Renal cortex interstitium (tissue), 15 donors: ENCODE data around the gene TDRD7. TPM values are rescaled to one million over a fixed set of nuclear protein-coding genes. Genes with fewer than 3 reads are reported as not detected.

Experiments
- DNase-seq, 11 donors: peaks; one replicate each; pipeline ENCODE4 v3.0.0-alpha.2; 2013; ENCODE audit warnings: low read depth in 9 of 11, low spot score in 4 of 11; ENCODE audit errors: extremely low read depth in 1 of 11
- long read RNA-seq, 16 experiments: transcript quantifications; one replicate each; lab custom pipeline, GENCODE V29; 2026
- polyA plus RNA-seq, 3 donors: library from polyadenylated mRNA; unstranded; fragments of 120-200 nt; gene quantifications; one replicate each; pipeline ENCODE4 v1.2.1, GENCODE V29; 2013; ENCODE audit not compliant: insufficient read length in 3 of 3

Gene TDRD7, protein sequence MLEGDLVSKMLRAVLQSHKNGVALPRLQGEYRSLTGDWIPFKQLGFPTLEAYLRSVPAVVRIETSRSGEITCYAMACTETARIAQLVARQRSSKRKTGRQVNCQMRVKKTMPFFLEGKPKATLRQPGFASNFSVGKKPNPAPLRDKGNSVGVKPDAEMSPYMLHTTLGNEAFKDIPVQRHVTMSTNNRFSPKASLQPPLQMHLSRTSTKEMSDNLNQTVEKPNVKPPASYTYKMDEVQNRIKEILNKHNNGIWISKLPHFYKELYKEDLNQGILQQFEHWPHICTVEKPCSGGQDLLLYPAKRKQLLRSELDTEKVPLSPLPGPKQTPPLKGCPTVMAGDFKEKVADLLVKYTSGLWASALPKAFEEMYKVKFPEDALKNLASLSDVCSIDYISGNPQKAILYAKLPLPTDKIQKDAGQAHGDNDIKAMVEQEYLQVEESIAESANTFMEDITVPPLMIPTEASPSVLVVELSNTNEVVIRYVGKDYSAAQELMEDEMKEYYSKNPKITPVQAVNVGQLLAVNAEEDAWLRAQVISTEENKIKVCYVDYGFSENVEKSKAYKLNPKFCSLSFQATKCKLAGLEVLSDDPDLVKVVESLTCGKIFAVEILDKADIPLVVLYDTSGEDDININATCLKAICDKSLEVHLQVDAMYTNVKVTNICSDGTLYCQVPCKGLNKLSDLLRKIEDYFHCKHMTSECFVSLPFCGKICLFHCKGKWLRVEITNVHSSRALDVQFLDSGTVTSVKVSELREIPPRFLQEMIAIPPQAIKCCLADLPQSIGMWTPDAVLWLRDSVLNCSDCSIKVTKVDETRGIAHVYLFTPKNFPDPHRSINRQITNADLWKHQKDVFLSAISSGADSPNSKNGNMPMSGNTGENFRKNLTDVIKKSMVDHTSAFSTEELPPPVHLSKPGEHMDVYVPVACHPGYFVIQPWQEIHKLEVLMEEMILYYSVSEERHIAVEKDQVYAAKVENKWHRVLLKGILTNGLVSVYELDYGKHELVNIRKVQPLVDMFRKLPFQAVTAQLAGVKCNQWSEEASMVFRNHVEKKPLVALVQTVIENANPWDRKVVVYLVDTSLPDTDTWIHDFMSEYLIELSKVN
- 1 to 10 TPM; 7.1 to 8.0 (median 7.7) TPM for polyA plus RNA-seq
- long read RNA-seq, donor 1, partial matches to known transcripts: 7 of 9 reads
- long read RNA-seq, donor 1, other reads (novel, unspliced or antisense): 0 of 9 reads
- long read RNA-seq, donor 2: 0 reads
- long read RNA-seq, donor 3, partial matches to known transcripts: 10 of 13 reads
- long read RNA-seq, donor 3, other reads (novel, unspliced or antisense): 0 of 13 reads
- long read RNA-seq, donor 4, partial matches to known transcripts: 0 of 1 reads
- long read RNA-seq, donor 4, other reads (novel, unspliced or antisense): 0 of 1 reads
- long read RNA-seq, donor 5: 0 reads
- long read RNA-seq, donor 6: 0 reads
- long read RNA-seq, donor 7, partial matches to known transcripts: 6 of 9 reads
- long read RNA-seq, donor 7, other reads (novel, unspliced or antisense): 0 of 9 reads
- long read RNA-seq, donor 8, partial matches to known transcripts: 8 of 9 reads
- long read RNA-seq, donor 8, other reads (novel, unspliced or antisense): 0 of 9 reads
- long read RNA-seq, donor 9: 0 reads
- long read RNA-seq, donor 10: 0 reads
- long read RNA-seq, donor 11, partial matches to known transcripts: 5 of 5 reads
- long read RNA-seq, donor 11, other reads (novel, unspliced or antisense): 0 of 5 reads
- long read RNA-seq, donor 12: 0 reads
- long read RNA-seq, donor 13: 0 reads
- long read RNA-seq, donor 14, partial matches to known transcripts: 0 of 1 reads
- long read RNA-seq, donor 14, other reads (novel, unspliced or antisense): 0 of 1 reads
- long read RNA-seq, donor 15: 0 reads
- long read RNA-seq, donor 16, partial matches to known transcripts: 0 of 3 reads
- long read RNA-seq, donor 16, other reads (novel, unspliced or antisense): 0 of 3 reads

GRCh38 chr9:97411789-97412625 lies at the start of gene TDRD7:
Gene TDRD7, plus strand, starts transcription at chr9:97412096. Its CDS starts 16,370 bp downstream, at chr9:97428466.
- peak; percentile 57 to 77 (median 67) for DNase-seq

- no peak for DNase-seq
These were observed 48.9 kb upstream of the TDRD7 start for GRCh38 chr9:97362777-97363545.

DNA sequence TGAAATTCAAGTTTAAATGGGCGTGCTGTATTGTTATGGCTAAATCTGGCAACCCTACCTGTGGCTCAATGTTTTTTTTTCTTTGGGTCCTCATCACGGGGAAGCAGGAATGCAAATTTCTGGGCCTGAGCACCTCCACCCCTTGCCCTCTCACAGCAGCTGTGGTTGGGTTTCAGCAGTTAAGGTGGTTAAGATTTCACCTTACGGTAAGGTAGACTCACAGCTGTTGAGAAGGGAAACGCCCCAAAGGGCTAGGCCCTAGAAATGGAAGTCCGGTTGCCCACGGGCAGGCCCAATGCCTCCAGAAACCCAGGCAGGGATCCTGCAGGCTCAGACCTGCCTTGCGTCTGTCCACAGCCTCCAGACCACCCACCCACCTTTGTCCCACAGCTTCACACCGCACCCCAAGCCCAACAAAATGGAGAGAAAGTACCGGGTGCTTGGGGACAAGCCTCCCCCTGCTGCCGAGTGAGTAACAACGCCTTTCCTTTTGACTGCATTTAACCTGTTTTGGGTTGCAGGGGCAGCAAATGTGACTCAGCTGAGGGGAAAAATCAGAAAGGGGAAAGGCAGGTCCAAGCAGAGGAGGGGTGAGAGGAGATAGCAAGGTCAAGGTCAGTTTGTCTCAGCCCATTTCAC lies 48.1 kb upstream of the TDRD7 start:
- DNase-seq: no peak

GRCh38 chr9:97364769-97365490 lies 47.0 kb upstream of the TDRD7 start:
- no peak for DNase-seq

- DNase-seq: no peak
These were observed 46.3 kb upstream of the TDRD7 start for GRCh38 chr9:97365634-97366033.

DNA sequence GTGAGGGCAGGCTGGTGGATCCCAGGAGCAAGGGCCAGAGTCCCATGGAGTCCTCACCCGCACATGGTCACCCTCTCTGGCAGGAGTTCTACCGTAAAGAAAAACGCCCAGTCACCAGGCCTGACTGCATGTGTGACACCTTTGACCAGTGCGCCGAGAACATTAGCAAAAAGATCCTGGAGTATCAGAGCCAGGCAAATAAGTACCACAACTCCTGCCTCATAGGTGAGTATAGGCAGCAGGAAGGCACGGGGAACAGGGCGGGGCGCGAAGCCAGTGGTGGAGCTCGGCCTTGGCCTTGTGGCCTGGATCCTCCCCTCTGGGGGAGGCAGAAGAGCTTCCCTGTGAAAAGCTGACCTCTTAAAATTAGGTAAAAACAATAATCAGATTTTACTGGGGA lies 45.4 kb upstream of the TDRD7 start:
- no peak for DNase-seq

- DNase-seq: no peak
These were observed 45.0 kb upstream of the TDRD7 start for GRCh38 chr9:97366889-97367288.

- no peak for DNase-seq
These were observed 44.2 kb upstream of the TDRD7 start for GRCh38 chr9:97367729-97368128.

GRCh38 chr9:97368964-97369363 lies 42.9 kb upstream of the TDRD7 start:
- no peak for DNase-seq

DNA sequence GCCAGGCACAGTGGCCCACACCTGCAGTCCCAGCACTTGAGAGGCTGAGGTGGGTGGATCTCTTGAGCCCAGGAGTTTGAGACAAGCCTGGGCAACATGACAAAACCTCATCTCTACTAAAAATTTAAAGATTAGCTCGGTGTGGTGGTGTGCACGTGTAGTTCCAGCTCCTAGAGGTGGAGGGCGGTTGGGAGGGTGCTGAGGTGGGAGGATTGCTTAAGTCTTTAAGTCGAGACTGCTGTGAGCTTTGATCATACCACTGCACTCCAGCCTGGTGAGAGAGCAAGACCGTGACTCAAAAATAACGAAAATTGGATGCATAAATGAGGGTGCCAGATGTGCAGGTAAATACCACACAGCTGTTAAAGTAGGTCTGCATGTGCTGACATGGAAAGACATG lies 39.3 kb upstream of the TDRD7 start:
- DNase-seq: no peak

DNA sequence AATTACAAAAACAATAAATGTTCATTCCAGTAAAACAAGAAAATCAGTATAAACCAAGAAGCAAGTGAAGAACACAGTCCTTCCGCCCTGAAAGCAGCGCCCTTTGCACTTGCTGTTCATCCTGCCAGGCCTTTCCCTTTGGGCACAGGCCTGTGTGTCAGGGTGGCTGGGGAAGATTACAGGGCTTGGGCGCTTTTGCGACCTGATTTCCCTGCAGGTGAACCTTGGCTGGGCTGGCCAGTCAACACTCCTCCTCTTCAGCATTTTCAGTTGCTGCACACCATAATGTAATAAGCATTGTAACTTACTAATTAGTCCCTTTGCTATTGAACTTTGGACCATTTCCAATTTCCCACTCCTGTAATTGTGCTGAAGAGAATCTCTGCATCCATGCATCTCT lies 38.6 kb upstream of the TDRD7 start:
- no peak for DNase-seq

- DNase-seq: no peak
These were observed 37.1 kb upstream of the TDRD7 start for GRCh38 chr9:97374811-97375210.

DNA sequence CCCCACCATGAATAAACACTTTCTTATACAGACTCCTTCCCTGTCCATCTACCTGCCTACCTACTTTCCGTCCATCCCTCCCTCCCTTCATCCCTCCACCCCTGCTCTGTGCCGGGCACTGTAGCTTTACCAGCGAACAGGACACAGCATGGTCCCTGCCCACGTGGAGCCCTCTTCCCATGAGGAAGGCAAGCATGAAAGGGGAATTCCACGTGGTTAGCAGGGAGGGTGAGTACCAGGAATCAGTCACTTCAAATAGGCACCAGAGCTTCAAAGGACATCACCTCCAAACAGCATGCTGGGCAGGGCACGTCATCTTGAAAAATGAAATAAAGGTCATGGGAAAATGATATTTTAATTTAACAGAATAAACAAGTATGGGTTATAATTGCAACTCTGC lies 35.0 kb upstream of the TDRD7 start:
- no peak for DNase-seq

DNA sequence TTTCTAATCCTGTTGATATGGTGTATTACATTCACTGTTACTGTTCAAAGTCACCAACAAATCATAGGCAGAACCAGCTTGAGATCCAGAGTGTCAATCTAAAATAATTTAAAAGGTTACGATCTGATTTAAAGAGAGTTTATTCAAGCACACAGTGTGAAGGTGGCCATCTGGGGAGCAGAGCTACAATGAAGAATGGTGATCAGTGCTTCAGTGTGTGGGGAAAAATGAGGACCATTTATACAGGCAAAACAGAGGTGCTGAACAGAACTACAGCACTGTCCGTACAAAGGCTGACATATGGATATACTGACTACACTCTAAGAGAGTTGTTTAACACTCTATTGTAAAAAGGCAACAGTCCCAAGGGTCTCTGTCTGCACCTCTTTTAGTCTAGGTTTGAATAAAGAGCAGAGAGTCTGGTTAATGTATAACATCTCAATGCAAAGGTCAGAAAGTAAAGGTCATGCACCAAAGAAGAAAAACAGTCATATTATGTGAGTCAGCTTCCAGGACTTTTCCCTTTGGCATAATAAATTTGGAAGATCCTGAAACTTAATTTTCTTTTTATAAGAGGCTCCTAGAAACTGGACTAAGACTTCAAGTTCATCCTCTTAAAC lies 29.7 kb upstream of the TDRD7 start:
- DNase-seq: peak in 2 of 11 donors; percentile 11 to 49
